Activated CD4-positive, alpha-beta memory T cell treated with anti-CD3 and anti-CD28 coated beads, Interleukin-2, amount 10 ng/mL, durations not matched to agents 7 days and 5 days (primary cell): ENCODE results near the gene KAZN. TPM values are rescaled to one million over a fixed set of nuclear protein-coding genes. Genes with fewer than 3 reads are reported as not detected.

ENCODE experiments used
- CTCF ChIA-PET: fragments of 350-600 bp; sonication (Branson Sonifier 250); formaldehyde crosslinking; loops from one replicate; lab custom pipeline; 2021; ENCODE audit warnings: antibody characterized with exemption, inconsistent platforms; lab: Charles Lee
- POLR2A ChIA-PET: fragments of 350-600 bp; sonication (Branson Sonifier 250); formaldehyde crosslinking; loops from one replicate; lab custom pipeline; 2021; ENCODE audit warnings: antibody characterized with exemption; lab: Charles Lee
- DNase-seq: peaks from one replicate; pipeline ENCODE4 v3.0.0-alpha.2; 2020
- H3K27ac Mint-ChIP-seq: one replicate; pipeline ENCODE4 v1.8.0; 2021; ENCODE audit warnings: mild to moderate bottlenecking, mixed read lengths
- H3K27me3 Mint-ChIP-seq: one replicate; pipeline ENCODE4 v1.8.0; 2021; ENCODE audit warnings: mixed read lengths
- H3K36me3 Mint-ChIP-seq: one replicate; pipeline ENCODE4 v1.8.0; 2021; ENCODE audit warnings: low read depth, mixed read lengths
- H3K4me1 Mint-ChIP-seq: one replicate; pipeline ENCODE4 v1.8.0; 2021; ENCODE audit warnings: mixed read lengths
- H3K4me3 Mint-ChIP-seq: one replicate; pipeline ENCODE4 v1.8.0; 2021; ENCODE audit warnings: mild to moderate bottlenecking, mixed read lengths
- H3K9me3 Mint-ChIP-seq: one replicate; pipeline ENCODE4 v1.8.0; 2021; ENCODE audit warnings: mixed read lengths
- total RNA-seq, 2 experiments: library from RNA; stranded (reverse); gene quantifications; one replicate each; pipeline ENCODE4 v1.2.3, GENCODE V29; 2021

The KAZN gene
- total RNA-seq, 2 experiments from 2014 or later = 0.30 to 0.43 TPM

GRCh38 chr1:15152318-15153183 is 554.1 kb downstream of the KAZN start:
- Mint-ChIP-seq H3K27me3 (peaks cover 60% of the 10 kb centered on the region), H3K27ac (no peak overlapping the region), H3K9me3 (no peaks in the 10 kb centered on the region), H3K4me1 (peaks cover 25% of the 10 kb centered on the region), H3K36me3 (peaks cover 3% of the 10 kb centered on the region), H3K4me3 (no peak overlapping the region)
- CTCF ChIA-PET = interaction anchor here (1.0 to 1.1 kb wide), 3 partner anchors 13 to 279 kb away, joined by 3 to 5 read pairs (median 3); no protein-coding TSS in a partner anchor
- DNase-seq = no peak
- POLR2A ChIA-PET = interaction anchor here (0.6 to 1.0 kb wide), 2 partner anchors 12 to 121 kb away, joined by 3 to 4 read pairs; no protein-coding TSS in a partner anchor

GRCh38 chr1:15153184-15153841 is 554.8 kb downstream of the KAZN start, which contains the start of gene TMEM51:
TMEM51 (plus strand) TSS chr1:15153747; CDS start chr1:15215088, 61,341 bp downstream.
- POLR2A ChIA-PET = interaction anchor here (0.6 kb wide), 1 partner anchor 120 kb away, joined by 3 read pairs; no protein-coding TSS in a partner anchor
- Mint-ChIP-seq H3K4me3 (peak within 1 kb of the TSS; percentile 32), H3K4me1 (peaks cover 26% of the 10 kb centered on the region), H3K36me3 (peaks cover 3% of the 10 kb centered on the region), H3K9me3 (no peaks in the 10 kb centered on the region), H3K27ac (no peak within 1 kb of the TSS), H3K27me3 (peaks cover 60% of the 10 kb centered on the region)
- no peak for DNase-seq
- CTCF ChIA-PET = interaction anchor here (1.0 to 1.5 kb wide), 4 partner anchors 12 to 122 kb away, joined by 3 to 11 read pairs (median 4); no protein-coding TSS in a partner anchor

GRCh38 chr1:15153842-15154479 is 555.5 kb downstream of the KAZN start:
- POLR2A ChIA-PET = no interaction called here
- Mint-ChIP-seq H3K9me3 (no peaks in the 10 kb centered on the region), H3K27me3 (peaks cover 58% of the 10 kb centered on the region)

GRCh38 chr1:15154480-15155036 is 556.1 kb downstream of the KAZN start:
- Mint-ChIP-seq H3K4me1 (peaks cover 26% of the 10 kb centered on the region), H3K27me3 (peaks cover 55% of the 10 kb centered on the region), H3K4me3 (peak overlapping the region; percentile 32), H3K9me3 (no peaks in the 10 kb centered on the region), H3K36me3 (peaks cover 3% of the 10 kb centered on the region), H3K27ac (no peak overlapping the region)
- CTCF ChIA-PET = interaction anchor here (1.5 to 2.5 kb wide), 2 partner anchors 26 to 117 kb away, joined by 8 to 11 read pairs; no protein-coding TSS in a partner anchor
- POLR2A ChIA-PET = no interaction called here
- DNase-seq = no peak

More at GRCh38 chr1:15153842-15154479, 555.5 kb downstream of the KAZN start:
- DNase-seq = peak; percentile 32
- Mint-ChIP-seq H3K36me3 (peaks cover 3% of the 10 kb centered on the region), H3K27ac (no peak overlapping the region), H3K4me1 (peaks cover 26% of the 10 kb centered on the region), H3K4me3 (peak overlapping the region; percentile 32)
- CTCF ChIA-PET = interaction anchor here (1.0 to 1.5 kb wide), 3 partner anchors 25 to 122 kb away, joined by 3 to 11 read pairs (median 5); no protein-coding TSS in a partner anchor

- Mint-ChIP-seq H3K4me1 (peaks cover 26% of the 10 kb centered on the region), H3K9me3 (no peaks in the 10 kb centered on the region), H3K27me3 (peaks cover 48% of the 10 kb centered on the region), H3K4me3 (no peak overlapping the region), H3K27ac (no peak overlapping the region), H3K36me3 (peaks cover 3% of the 10 kb centered on the region)
- CTCF ChIA-PET = interaction anchor here (2.5 kb wide), 1 partner anchor 117 kb away, joined by 8 read pairs; no protein-coding TSS in a partner anchor
- POLR2A ChIA-PET = no interaction called here
- DNase-seq = no peak
Observed at GRCh38 chr1:15155191-15155590, 556.7 kb downstream of the KAZN start.

GRCh38 chr1:15155888-15156741 is 557.6 kb downstream of the KAZN start:
- Mint-ChIP-seq H3K36me3 (peaks cover 3% of the 10 kb centered on the region), H3K9me3 (no peaks in the 10 kb centered on the region), H3K4me1 (peaks cover 26% of the 10 kb centered on the region), H3K27ac (no peak overlapping the region), H3K4me3 (no peak overlapping the region), H3K27me3 (peaks cover 43% of the 10 kb centered on the region)
- POLR2A ChIA-PET = interaction anchor here (0.9 kb wide), 1 partner anchor 12 kb away, joined by 3 read pairs; no protein-coding TSS in a partner anchor
- DNase-seq = no peak
- CTCF ChIA-PET = interaction anchor here (2.0 to 2.5 kb wide), 2 partner anchors 27 to 116 kb away, joined by 7 to 8 read pairs; no protein-coding TSS in a partner anchor

- H3K9me3 Mint-ChIP-seq = no peaks in the 10 kb centered on the region
- no peak overlapping the region for H3K27ac Mint-ChIP-seq
- H3K36me3 Mint-ChIP-seq = peaks cover 3% of the 10 kb centered on the region
- H3K4me3 Mint-ChIP-seq = no peak overlapping the region
- no peak for DNase-seq
- CTCF ChIA-PET = interaction anchor here (2.0 to 2.5 kb wide), 2 partner anchors 28 to 115 kb away, joined by 7 to 8 read pairs; no protein-coding TSS in a partner anchor
- H3K27me3 Mint-ChIP-seq = peaks cover 37% of the 10 kb centered on the region
- POLR2A ChIA-PET = interaction anchor here (0.9 kb wide), 1 partner anchor 13 kb away, joined by 3 read pairs; no protein-coding TSS in a partner anchor
- H3K4me1 Mint-ChIP-seq = peaks cover 26% of the 10 kb centered on the region
Observed at GRCh38 chr1:15156807-15157380, 558.4 kb downstream of the KAZN start.

- CTCF ChIA-PET = interaction anchor here (2.0 kb wide), 1 partner anchor 29 kb away, joined by 7 read pairs; no protein-coding TSS in a partner anchor
- POLR2A ChIA-PET = no interaction called here
- DNase-seq = no peak
- Mint-ChIP-seq H3K4me1 (peaks cover 25% of the 10 kb centered on the region), H3K27ac (no peak overlapping the region), H3K9me3 (no peaks in the 10 kb centered on the region), H3K27me3 (peaks cover 31% of the 10 kb centered on the region), H3K4me3 (no peak overlapping the region), H3K36me3 (peaks cover 3% of the 10 kb centered on the region)
Observed at GRCh38 chr1:15157524-15158399, 559.3 kb downstream of the KAZN start.

GRCh38 chr1:15158506-15159165 is 560.2 kb downstream of the KAZN start:
- Mint-ChIP-seq H3K27ac (no peak overlapping the region), H3K4me3 (no peak overlapping the region), H3K27me3 (peaks cover 30% of the 10 kb centered on the region), H3K4me1 (peaks cover 25% of the 10 kb centered on the region), H3K36me3 (peaks cover 3% of the 10 kb centered on the region), H3K9me3 (no peaks in the 10 kb centered on the region)
- POLR2A ChIA-PET = no interaction called here
- no peak for DNase-seq
- CTCF ChIA-PET = interaction anchor here (1.3 kb wide), 1 partner anchor 103 kb away, joined by 3 read pairs; no protein-coding TSS in a partner anchor

- Mint-ChIP-seq H3K9me3 (no peaks in the 10 kb centered on the region), H3K27me3 (peaks cover 28% of the 10 kb centered on the region), H3K27ac (no peak overlapping the region), H3K36me3 (peaks cover 3% of the 10 kb centered on the region), H3K4me3 (no peak overlapping the region), H3K4me1 (peaks cover 24% of the 10 kb centered on the region)
- no peak for DNase-seq
- CTCF ChIA-PET = interaction anchor here (1.3 kb wide), 1 partner anchor 102 kb away, joined by 3 read pairs; no protein-coding TSS in a partner anchor
- POLR2A ChIA-PET = no interaction called here
Observed at GRCh38 chr1:15159166-15159555, 560.7 kb downstream of the KAZN start.
